ENCODE data around the gene ARL5A. TPM values are rescaled to one million over a fixed set of nuclear protein-coding genes. Genes with fewer than 3 reads are reported as not detected.
A peak's percentile ranks its signal among the peaks of the same experiment; 100 is the strongest.

ARL5A gene
- total and polyA plus RNA-seq, 8 donors = 4.6 to 27.5 (median 16.5) TPM

DNA sequence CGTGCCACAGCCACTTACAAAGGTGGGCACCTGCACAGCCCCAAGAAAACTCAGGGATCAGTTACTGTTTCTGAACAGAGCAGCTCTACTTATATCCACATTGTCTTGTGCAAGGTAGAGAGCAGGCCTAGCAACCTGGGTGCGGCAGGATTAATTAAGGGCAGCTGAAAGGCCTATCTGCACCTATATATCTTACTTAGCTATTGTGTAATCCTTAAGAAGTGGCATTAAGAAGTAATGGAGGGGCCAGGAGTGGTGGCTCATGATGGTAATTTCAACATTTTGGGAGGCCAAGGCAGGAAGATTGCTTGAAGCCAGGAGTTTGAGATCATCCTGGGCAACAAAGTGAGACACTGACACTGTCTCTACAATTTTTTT, 12.8 kb upstream of the ARL5A start:
- no peaks in the 10 kb centered on the region for H3K4me1 ChIP-seq
- no peaks in the 10 kb centered on the region for H3K9me3 ChIP-seq
- intact Hi-C loops (cut with DNase I) = no loop called here
- no peak overlapping the region for H3K4me3 ChIP-seq
- TF ChIP-seq, protein P1, sequence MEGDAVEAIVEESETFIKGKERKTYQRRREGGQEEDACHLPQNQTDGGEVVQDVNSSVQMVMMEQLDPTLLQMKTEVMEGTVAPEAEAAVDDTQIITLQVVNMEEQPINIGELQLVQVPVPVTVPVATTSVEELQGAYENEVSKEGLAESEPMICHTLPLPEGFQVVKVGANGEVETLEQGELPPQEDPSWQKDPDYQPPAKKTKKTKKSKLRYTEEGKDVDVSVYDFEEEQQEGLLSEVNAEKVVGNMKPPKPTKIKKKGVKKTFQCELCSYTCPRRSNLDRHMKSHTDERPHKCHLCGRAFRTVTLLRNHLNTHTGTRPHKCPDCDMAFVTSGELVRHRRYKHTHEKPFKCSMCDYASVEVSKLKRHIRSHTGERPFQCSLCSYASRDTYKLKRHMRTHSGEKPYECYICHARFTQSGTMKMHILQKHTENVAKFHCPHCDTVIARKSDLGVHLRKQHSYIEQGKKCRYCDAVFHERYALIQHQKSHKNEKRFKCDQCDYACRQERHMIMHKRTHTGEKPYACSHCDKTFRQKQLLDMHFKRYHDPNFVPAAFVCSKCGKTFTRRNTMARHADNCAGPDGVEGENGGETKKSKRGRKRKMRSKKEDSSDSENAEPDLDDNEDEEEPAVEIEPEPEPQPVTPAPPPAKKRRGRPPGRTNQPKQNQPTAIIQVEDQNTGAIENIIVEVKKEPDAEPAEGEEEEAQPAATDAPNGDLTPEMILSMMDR (IDR thresholded peaks at IDR 0.05) = no peak
- no peaks in the 10 kb centered on the region for H3K27me3 ChIP-seq
- no peak for ATAC-seq
- 84 to 88% methylated on average over 2 of the region's 2 CpGs for WGBS, 2 donors
- no peak overlapping the region for H3K27ac ChIP-seq
- no peak for FAIRE-seq
- no peaks in the 10 kb centered on the region for H3K36me3 ChIP-seq
- DNase-seq = no peak

DNA sequence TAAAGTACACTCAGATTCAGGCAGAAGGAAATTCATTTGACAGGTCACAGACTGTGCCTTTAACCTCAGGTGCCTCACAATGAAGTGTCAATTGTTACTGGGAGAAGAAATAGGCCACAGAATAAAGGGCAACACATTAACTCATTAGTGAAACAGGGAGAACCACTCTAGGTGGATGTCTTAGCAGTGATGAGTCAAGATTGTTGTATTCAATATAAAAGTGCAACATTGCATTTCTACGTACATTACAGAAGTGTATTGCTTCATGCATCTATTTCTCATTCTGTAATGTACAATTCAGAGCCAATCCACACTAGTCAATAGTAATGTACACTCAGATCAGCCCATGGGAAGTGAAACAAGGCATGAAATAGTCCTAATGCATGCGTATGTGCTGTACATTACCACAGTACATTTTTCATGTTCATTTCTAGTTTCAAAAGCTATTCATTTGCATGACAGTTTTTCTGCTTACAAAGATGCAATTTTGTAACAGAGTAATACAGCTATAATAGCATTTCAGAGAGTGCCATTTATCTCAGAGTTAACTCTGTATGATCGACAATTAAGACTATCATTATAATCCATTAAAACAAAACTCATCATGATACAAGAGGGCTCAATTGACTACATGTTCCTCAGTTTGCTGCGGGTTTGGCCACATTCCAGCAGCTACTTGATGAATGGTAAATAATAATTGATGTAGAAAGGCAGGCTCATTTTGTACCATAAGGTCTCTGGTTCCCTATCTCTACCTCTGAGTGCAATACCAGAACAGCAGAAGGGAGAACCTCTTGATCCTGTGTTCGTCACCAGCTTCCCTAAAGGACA, 12.2 kb upstream of the ARL5A start:
- Histone ChIP-seq H3K4me1 (no peaks in the 10 kb centered on the region), H3K27me3 (no peaks in the 10 kb centered on the region), H3K27ac (no peak overlapping the region), H3K4me3 (no peak overlapping the region), H3K36me3 (no peaks in the 10 kb centered on the region), H3K9me3 (no peaks in the 10 kb centered on the region)
- WGBS, 2 donors = 73 to 74% methylated on average over 5 of the region's 5 CpGs
- DNase-seq (no peak), FAIRE-seq (no peak), ATAC-seq (peak in 1 of 4 donors; percentile 54)
- TF ChIP-seq, protein P1 (IDR thresholded peaks at IDR 0.05) = no peak
- intact Hi-C loops (cut with DNase I) = no loop called here

DNA sequence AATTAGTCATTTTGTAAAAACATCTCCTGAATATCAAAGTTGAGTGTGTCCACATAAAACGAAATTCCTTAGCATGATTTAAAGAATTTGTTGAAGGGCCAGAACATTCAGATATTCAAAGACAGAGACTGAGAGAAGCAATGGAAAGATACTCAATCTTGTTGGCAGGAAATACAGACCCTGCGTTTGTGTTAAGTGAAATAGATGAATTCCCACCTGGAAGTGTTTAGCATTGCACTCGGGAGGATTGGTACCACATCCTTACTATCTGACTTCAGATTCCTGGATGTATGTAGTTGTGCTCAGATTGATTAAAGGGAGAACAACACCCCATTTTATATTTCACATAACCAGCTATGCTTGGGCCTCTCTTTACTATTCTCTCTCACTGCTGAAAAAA, 9.7 kb upstream of the ARL5A start:
- DNase-seq (no peak), FAIRE-seq (no peak), ATAC-seq (no peak)
- H3K4me3 ChIP-seq = no peak overlapping the region
- no peaks in the 10 kb centered on the region for H3K4me1 ChIP-seq
- no peaks in the 10 kb centered on the region for H3K36me3 ChIP-seq
- H3K9me3 ChIP-seq = no peaks in the 10 kb centered on the region
- H3K27me3 ChIP-seq = no peaks in the 10 kb centered on the region
- no peak overlapping the region for H3K27ac ChIP-seq
- 81 to 84% methylated on average over 3 of the region's 3 CpGs for WGBS, 2 donors
- intact Hi-C loops (cut with DNase I) = no loop called here
- TF ChIP-seq, protein P1 (IDR thresholded peaks at IDR 0.05) = no peak

DNA sequence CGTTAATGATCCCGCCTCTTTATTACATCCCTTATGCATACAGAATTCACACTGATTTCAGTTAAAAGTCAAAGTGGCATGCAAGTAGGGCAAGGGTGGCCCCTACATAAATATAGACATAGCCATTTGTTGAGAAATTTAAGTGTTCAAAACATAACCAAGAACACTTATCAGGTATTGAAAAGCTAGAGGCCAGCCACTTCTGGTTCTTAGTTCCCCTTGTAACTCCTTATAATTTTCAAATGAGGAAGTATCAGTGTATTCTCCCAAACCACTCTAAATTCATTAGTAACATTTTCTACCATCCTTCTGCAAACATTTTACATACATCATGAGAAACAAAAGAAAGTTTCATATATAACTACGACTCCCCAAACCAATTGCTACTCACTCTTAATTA, 5.8 kb upstream of the ARL5A start:
- no peak for ATAC-seq
- WGBS, 2 donors = 88 to 95% methylated on average over 3 of the region's 3 CpGs

More for the DNA sequence above, 5.8 kb upstream of the ARL5A start:
- H3K27me3 ChIP-seq = no peaks in the 10 kb centered on the region
- H3K4me1 ChIP-seq = peaks cover 0 to under 1% (median 0%) of the 10 kb centered on the region in 3 donors
- intact Hi-C loops (cut with DNase I) = no loop called here
- no peaks in the 10 kb centered on the region for H3K36me3 ChIP-seq
- no peak overlapping the region for H3K27ac ChIP-seq
- TF ChIP-seq, protein P1 (IDR thresholded peaks at IDR 0.05) = no peak
- no peak for DNase-seq
- H3K9me3 ChIP-seq = no peaks in the 10 kb centered on the region
- no peak overlapping the region for H3K4me3 ChIP-seq
- FAIRE-seq = no peak

Data from pancreas (tissue), 10 donors.